ENCODE measurements around the gene STX12. TPM values are rescaled to one million over a fixed set of nuclear protein-coding genes. Genes with fewer than 3 reads are reported as not detected.
"Not testable (repeated sequence)": the region's sequence is repeated elsewhere in the genome, so short reads cannot be mapped to it uniquely, and the experiment has no call there.

STX12 gene
- total and polyA plus RNA-seq, 8 donors = 49.5 to 79.3 (median 55.9) TPM

DNA sequence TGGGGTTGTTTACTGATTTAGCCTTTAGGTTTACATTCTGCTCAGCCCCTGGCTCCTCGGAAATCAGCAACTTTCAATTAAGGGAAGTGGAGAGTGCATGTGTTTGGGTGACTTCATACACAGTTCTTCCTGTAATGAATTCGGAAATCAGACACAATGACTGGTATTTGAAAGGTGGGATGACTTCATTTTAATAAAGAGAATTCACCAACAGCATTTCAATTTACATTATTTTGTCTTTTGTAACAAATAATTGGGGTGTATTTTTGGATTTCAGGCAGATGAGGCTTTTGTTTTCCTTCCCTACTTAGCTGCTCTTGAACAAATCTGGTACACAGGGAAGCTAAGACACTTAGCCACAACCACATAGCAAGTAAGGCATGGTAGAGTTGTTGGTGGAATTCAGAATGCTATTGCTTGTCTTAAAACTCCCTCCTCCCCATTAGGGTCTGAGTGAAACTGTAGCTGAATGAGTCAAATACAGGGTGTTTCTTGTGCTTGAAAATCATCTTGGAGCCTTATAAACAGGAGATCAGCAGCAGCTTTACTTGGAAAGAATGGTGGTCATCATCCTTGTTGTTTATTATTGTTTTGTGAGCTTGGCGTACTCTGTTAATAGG lies 917 bp downstream of the STX12 start:
- no peak for DNase-seq
- Histone ChIP-seq H3K4me3 (peak overlapping the region; percentile 97 to 99), H3K4me1 (peaks cover 16 to 62% of the 10 kb centered on the region in 2 donors), H3K36me3 (peaks cover 0 to 19% of the 10 kb centered on the region in 2 donors), H3K27ac (peak overlapping the region; percentile 97 to 98), H3K27me3 (no peaks in the 10 kb centered on the region), H3K9me3 (no peaks in the 10 kb centered on the region)
- peak; percentile 35 for ATAC-seq
- TF ChIP-seq CTCF (IDR thresholded peaks at IDR 0.05) = no peak
- intact Hi-C loops (cut with DNase I) = no loop called here

DNA sequence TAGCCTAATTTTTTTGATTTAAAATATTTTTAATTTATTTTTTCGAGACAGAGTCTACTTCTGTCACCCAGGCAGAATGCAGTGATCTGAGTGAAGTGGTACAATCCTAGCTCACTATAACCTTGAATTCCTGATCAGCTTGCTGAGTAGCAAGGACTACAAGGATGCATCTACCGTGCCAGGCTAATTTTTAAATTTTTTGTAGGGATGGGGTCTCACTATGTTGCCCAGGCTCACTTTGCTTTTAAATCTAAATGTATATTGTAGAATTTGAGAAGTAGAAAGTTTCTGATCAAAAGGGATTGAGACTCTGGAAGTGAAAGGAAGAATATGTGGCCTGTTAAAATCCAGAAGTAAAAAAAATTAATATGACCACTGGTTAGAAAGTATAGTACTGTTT lies 1.6 kb downstream of the STX12 start:
- Histone ChIP-seq H3K27me3 (no peaks in the 10 kb centered on the region), H3K36me3 (peaks cover 0 to 24% of the 10 kb centered on the region in 2 donors), H3K9me3 (no peaks in the 10 kb centered on the region), H3K4me3 (peak overlapping the region in 1 of 2 donors; percentile 99), H3K27ac (peak overlapping the region; percentile 97 to 98), H3K4me1 (peaks cover 16 to 70% of the 10 kb centered on the region in 2 donors)
- TF ChIP-seq CTCF (IDR thresholded peaks at IDR 0.05) = no peak
- DNase-seq (no peak), ATAC-seq (no peak)
- intact Hi-C loops (cut with DNase I) = no loop called here

- H3K9me3 ChIP-seq; H3K27me3 ChIP-seq; ATAC-seq; DNase-seq; H3K27ac ChIP-seq; intact Hi-C loops (cut with DNase I): not testable (repeated sequence)
- peak overlapping the region in 1 of 2 donors; percentile 99 for H3K4me3 ChIP-seq
- peaks cover 0 to 29% of the 10 kb centered on the region in 2 donors for H3K36me3 ChIP-seq
- H3K4me1 ChIP-seq = peaks cover 16 to 76% of the 10 kb centered on the region in 2 donors
These were observed 2.3 kb downstream of the STX12 start for GRCh38 chr1:27775336-27775735.

DNA sequence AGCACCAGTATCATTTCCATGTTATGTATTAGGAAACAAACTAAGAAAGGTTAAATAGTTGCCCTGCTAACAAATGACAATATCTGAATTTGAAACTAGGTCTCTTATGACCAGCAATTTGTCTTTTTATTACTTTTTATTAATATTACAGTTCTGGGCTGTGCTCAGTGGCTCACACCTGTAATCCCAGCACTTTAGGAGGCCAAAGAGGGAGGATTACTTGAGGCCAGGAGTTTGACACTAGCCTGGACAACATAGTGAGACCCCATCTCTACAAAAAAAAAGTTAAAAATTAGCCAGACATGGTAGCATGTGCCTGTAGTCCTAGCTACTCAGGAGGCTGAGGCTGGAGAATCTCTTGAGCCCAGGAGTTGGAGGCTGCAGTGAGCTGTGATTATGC lies 3.3 kb downstream of the STX12 start:
- H3K9me3 ChIP-seq; intact Hi-C loops (cut with DNase I); ATAC-seq; H3K27ac ChIP-seq; H3K27me3 ChIP-seq; H3K4me3 ChIP-seq; DNase-seq: not testable (repeated sequence)
- peaks cover 0 to 29% of the 10 kb centered on the region in 2 donors for H3K36me3 ChIP-seq
- H3K4me1 ChIP-seq = peaks cover 16 to 86% of the 10 kb centered on the region in 2 donors

GRCh38 chr1:27778056-27778455 lies 5.0 kb downstream of the STX12 start:
- no peak for DNase-seq
- Histone ChIP-seq H3K27me3 (no peaks in the 10 kb centered on the region), H3K4me1 (peaks cover 16 to 93% of the 10 kb centered on the region in 2 donors), H3K4me3 (no peak overlapping the region), H3K36me3 (peaks cover 0 to 35% of the 10 kb centered on the region in 2 donors), H3K27ac (no peak overlapping the region), H3K9me3 (no peaks in the 10 kb centered on the region)
- no peak for ATAC-seq
- intact Hi-C loops (cut with DNase I) = no loop called here
- TF ChIP-seq CTCF (IDR thresholded peaks at IDR 0.05) = no peak

DNA sequence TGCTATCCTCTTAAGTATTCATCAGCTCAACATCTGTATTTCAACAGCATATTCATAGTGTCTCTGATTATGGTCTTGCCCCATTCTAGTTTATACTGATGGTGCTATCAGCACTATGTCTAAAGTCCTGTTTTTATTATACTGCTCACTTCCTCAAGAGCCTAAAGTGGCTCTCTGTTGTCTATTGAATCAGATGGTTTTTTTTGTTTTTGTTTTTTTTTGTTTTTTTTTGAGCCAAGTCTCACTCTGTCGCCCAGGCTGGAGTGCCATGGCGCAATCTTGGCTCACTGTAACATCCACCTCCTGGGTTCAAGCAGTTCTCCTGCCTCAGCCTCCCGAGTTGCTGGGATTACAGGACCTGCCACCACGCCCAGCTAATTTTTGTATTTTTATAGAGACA lies 6.1 kb downstream of the STX12 start:
- H3K27ac ChIP-seq = peak overlapping the region in 1 of 2 donors; percentile 37
- H3K4me3 ChIP-seq = no peak overlapping the region
- intact Hi-C loops (cut with DNase I) = no loop called here
- no peaks in the 10 kb centered on the region for H3K27me3 ChIP-seq
- H3K4me1 ChIP-seq = peaks cover 17 to 100% of the 10 kb centered on the region in 2 donors
- no peaks in the 10 kb centered on the region for H3K9me3 ChIP-seq
- DNase-seq = no peak
- H3K36me3 ChIP-seq = peaks cover 0 to 35% of the 10 kb centered on the region in 2 donors
- ATAC-seq = no peak
- TF ChIP-seq CTCF (IDR thresholded peaks at IDR 0.05) = no peak

All from left lung (tissue), 10 donors.